Effector memory CD4-positive, alpha-beta T cell (primary cell): ENCODE measurements around the gene TMEM154.

Experiments
- DNase-seq, 3 donors: peaks; one replicate each; pipeline ENCODE4 v3.0.0-alpha.2; 2020
- H3K27ac ChIP-seq: 2 replicates; pipeline ENCODE4 v1.7.0; 2013; ENCODE audit warnings: mild to moderate bottlenecking, low read length, moderate library complexity; ENCODE audit not compliant: insufficient read depth, poor library complexity, severe bottlenecking
- H3K27me3 ChIP-seq: replicated peaks from 2 replicates; pipeline ENCODE4 v1.7.0; 2013; ENCODE audit warnings: mild to moderate bottlenecking, low read length; ENCODE audit not compliant: insufficient read depth, control insufficient read depth, poor library complexity, severe bottlenecking
- H3K36me3 ChIP-seq: 2 replicates; pipeline ENCODE4 v1.7.0; 2013; ENCODE audit warnings: mild to moderate bottlenecking, low read length, moderate library complexity; ENCODE audit not compliant: control insufficient read depth, insufficient read depth
- H3K4me1 ChIP-seq: 2 replicates; pipeline ENCODE4 v1.7.0; 2013; ENCODE audit warnings: low read length, mild to moderate bottlenecking; ENCODE audit not compliant: control insufficient read depth, insufficient read depth, poor library complexity, severe bottlenecking
- H3K4me3 ChIP-seq: 2 replicates; pipeline ENCODE4 v1.7.0; 2013; ENCODE audit warnings: low read length, low read depth, mild to moderate bottlenecking; ENCODE audit not compliant: insufficient read depth, poor library complexity, severe bottlenecking
- H3K9me3 ChIP-seq: 2 replicates; pipeline ENCODE4 v1.7.0; 2013; ENCODE audit warnings: mild to moderate bottlenecking, low read length, moderate library complexity; ENCODE audit not compliant: control insufficient read depth

TMEM154 gene

DNA sequence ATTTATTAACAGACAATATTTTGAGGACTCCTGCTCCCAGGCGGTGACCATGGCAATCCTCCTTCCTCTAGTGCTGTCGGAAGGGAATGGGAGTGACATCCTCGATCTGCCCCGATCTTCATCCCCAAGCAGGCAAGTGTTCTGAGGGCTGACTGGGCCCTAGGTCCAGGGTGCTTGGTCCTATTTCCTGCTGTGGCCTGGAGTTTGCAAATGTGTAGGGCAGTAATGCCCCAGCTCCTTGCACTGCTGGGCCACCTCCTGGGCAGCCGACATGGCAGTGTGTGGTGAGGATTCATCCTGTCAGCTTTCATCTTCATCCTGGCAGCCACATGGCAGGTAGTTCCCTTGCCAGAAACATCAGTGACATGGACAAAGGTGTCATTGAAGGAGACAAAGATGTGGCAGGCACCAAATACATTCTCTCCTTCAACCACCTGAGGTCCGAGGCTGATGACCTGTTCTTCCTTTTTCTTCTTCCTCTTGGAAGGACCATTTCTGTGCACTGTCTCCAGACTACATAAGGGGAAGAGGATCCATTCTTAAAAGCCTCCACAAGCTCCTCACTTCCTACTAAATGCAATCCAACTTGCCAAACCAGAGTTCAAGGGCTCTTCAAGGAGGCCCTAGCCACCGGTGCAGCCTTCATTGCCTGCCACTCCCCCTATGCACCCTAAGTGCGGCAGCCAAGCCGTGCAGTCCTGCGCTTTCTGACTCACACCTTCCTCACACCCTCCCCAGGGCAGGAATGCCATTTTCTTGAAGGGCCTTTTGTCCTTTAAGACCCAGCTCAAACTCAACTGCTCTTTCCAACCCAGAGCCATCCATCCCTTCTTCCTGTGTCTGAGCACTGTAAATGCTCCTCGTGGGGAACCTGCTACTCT is 65.7 kb downstream of the TMEM154 start:
- Histone ChIP-seq H3K27me3 (no peaks in the 10 kb centered on the region), H3K4me1 (no peaks in the 10 kb centered on the region), H3K27ac (no peak overlapping the region), H3K4me3 (no peak overlapping the region), H3K36me3 (no peaks in the 10 kb centered on the region), H3K9me3 (no peaks in the 10 kb centered on the region)
- DNase-seq: no peak

DNA sequence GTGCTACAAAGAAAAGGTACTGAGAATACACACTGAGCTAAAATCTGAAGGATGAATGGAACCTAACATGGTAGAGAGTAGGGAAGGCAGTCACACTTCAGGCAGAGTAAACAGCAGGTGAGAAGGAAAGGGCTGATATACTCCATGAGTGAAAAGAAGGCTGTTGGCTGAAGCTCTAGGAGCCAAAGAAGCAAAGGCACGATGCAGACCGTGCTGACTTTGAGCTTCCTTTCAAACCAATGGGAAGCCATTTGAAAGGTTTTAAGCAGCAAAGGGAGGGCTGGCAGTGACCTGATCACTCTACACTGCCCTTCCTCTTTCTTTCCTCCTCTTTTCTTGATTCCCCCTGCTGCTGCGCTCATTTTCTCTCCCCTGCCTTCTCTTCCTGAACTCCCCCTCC is 66.4 kb downstream of the TMEM154 start:
- no peak for DNase-seq
- H3K27me3 ChIP-seq: no peaks in the 10 kb centered on the region
- no peak overlapping the region for H3K27ac ChIP-seq
- no peaks in the 10 kb centered on the region for H3K4me1 ChIP-seq
- no peak overlapping the region for H3K4me3 ChIP-seq
- no peaks in the 10 kb centered on the region for H3K36me3 ChIP-seq
- H3K9me3 ChIP-seq: no peaks in the 10 kb centered on the region

DNA sequence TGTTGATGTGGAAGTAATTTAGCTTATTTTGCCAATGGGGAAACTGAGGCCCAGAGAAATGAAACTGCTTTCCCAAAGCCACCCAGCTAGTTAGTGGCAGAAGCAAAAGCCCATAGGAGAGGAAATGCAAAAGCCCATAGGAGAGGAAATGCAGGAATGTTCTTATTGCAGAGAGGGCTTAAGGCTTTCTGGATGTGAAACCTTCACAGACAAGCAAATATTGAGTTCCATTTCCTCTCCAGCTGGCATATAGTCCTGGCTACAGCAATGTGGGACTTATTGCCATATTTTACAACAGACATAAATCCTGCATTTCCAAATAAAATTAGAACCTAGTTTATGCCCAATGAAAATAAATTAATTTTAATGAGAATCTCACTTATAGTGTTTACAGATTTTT is 69.7 kb downstream of the TMEM154 start:
- H3K27ac ChIP-seq: no peak overlapping the region

DNA sequence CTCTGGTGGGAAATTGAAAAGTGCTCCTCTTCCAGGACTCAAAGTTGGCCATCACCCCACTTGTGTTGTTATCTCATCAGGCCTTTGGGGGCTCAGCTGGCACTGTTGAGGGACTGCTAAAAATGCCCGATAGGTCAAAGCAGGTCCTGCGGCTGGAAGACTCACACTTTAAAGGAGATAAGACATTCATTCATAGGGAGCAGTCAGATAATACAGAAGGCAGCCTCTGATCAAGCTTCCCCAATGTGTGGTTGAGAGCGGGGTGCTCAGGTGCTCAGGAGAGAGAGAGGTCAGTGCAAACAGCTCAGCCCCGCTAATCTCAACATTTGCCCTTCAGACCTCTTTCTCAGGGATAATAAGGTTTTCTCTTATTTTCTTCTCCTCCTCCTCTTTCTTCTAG is 70.3 kb downstream of the TMEM154 start:
- Histone ChIP-seq H3K9me3 (no peaks in the 10 kb centered on the region), H3K4me1 (no peaks in the 10 kb centered on the region), H3K4me3 (no peak overlapping the region), H3K27me3 (no peaks in the 10 kb centered on the region), H3K36me3 (no peaks in the 10 kb centered on the region), H3K27ac (no peak overlapping the region)
- no peak for DNase-seq

More for the DNA sequence above, 69.7 kb downstream of the TMEM154 start:
- Histone ChIP-seq H3K36me3 (no peaks in the 10 kb centered on the region), H3K9me3 (no peaks in the 10 kb centered on the region), H3K4me3 (no peak overlapping the region), H3K27me3 (no peaks in the 10 kb centered on the region), H3K4me1 (no peaks in the 10 kb centered on the region)
- no peak for DNase-seq

DNA sequence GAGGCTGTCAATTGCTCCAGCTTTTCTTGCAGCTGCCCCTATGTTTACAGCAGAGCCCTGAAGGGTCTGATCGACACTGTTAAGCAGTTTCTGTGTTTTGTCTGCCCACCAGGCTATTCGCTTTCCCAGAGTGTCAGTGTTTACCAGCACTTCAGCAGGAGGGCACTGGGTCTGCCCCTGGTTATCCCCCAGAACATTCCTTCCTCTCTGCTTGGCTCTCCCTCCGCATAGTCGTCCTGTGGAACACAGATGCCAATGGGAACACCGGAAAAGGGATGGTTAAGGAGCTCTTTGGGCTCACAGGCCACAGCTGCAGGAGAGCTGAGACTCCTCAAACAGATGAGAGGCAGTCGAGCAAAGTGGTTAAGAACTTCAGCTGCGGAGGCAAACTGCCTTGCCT is 72.6 kb downstream of the TMEM154 start:
- H3K4me1 ChIP-seq: no peaks in the 10 kb centered on the region
- H3K27ac ChIP-seq: no peak overlapping the region
- DNase-seq: no peak
- H3K27me3 ChIP-seq: no peaks in the 10 kb centered on the region
- no peak overlapping the region for H3K4me3 ChIP-seq
- no peaks in the 10 kb centered on the region for H3K9me3 ChIP-seq
- H3K36me3 ChIP-seq: no peaks in the 10 kb centered on the region

DNA sequence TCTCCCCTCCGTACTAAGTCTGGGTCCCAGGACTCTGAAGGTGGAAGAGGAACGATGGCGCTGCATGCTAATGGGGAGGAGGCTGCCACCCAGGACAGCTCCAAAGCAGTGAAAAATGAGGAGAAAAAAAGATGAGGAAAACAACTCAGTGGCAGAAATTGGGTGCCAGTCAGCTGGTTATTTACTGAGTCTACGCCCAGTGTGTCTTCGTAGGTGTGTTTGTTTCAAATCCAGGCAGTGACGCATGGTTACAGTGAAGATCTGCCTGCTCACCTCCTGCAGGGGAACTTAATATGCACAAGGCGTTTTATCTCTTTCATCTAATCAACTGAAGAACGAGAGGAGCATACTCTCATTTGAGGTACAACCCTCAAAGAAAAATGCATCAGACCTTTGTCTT is 73.0 kb downstream of the TMEM154 start:
- no peak overlapping the region for H3K27ac ChIP-seq
- H3K27me3 ChIP-seq: no peaks in the 10 kb centered on the region
- H3K4me3 ChIP-seq: no peak overlapping the region
- H3K4me1 ChIP-seq: no peaks in the 10 kb centered on the region
- peak in 2 of 3 donors; percentile 5 to 15 for DNase-seq
- H3K36me3 ChIP-seq: no peaks in the 10 kb centered on the region
- no peaks in the 10 kb centered on the region for H3K9me3 ChIP-seq

DNA sequence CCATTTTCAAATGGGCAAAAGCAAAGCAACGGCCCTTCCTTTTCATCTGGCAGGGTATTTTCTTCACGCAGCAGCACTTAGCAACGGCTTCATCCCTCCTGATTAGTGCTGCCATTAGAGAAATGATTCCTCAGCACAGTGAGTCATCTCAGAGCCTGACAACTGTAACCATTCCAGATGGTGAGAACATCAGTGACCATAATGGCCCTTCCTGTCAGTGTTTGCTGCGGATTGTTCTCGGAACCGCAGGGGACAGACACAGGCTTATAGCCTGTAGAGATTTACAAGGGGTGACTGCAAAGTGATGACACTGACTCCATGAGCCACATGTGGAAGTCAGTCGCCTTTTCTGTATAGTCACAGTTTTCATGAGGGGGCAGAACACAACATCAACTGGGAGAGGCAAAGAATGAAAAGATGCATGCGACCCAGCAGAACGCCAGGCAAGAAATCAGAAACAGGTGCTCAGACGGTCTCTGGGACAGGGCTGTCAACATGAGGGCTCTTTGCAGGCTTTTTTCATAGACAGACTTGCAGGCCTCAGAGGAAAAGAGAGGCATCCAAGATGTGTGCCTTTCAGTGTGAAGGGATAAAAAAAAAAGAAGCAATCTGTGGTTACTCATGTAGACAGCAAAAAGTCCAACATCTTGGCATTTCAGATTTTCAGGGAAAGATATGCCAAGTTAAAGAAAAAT is 74.0 kb downstream of the TMEM154 start:
- Histone ChIP-seq H3K36me3 (no peaks in the 10 kb centered on the region), H3K4me3 (no peak overlapping the region), H3K27me3 (no peaks in the 10 kb centered on the region), H3K27ac (no peak overlapping the region), H3K4me1 (no peaks in the 10 kb centered on the region), H3K9me3 (no peaks in the 10 kb centered on the region)
- no peak for DNase-seq

DNA sequence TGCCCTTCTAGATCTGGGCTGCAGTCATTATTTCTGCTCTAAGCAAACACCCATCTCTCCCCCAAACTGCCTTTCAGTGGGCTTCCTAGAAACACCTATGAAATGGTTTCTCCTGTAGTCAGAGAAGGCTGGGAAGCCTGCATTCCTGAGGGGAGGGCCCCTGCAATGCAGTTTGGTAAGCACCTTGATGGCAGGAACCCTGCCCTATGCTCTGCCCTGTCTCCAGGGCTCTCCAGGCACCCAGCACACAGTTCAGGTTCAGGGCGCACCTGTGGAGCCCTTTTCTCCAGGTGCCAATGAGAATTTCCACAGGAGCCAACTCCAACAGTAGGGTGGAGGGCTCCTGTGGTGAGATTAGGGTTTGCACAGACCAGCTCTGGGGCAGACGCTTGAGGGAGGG is 74.8 kb downstream of the TMEM154 start:
- DNase-seq: no peak
- no peaks in the 10 kb centered on the region for H3K4me1 ChIP-seq
- H3K27me3 ChIP-seq: no peaks in the 10 kb centered on the region
- H3K4me3 ChIP-seq: no peak overlapping the region
- no peaks in the 10 kb centered on the region for H3K9me3 ChIP-seq
- H3K27ac ChIP-seq: no peak overlapping the region
- H3K36me3 ChIP-seq: no peaks in the 10 kb centered on the region

DNA sequence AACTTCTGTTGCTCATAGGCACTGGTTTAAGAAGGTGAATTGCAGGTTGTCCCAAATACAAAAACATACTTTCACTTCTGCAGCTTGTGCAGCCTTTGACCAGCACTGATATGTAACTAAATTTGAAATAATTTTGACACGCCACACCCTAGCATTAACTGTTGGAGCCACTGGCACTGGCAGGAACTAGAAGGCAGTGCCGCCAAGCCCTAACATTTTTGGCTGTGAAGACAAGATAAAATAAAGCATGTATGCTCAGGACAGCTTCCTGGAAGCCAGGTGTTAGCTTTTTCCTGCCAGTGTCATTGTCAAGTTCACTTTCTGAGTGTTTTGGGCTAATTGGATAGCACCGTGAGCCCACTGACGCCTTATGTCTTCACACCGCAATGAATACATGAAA is 78.6 kb downstream of the TMEM154 start:
- Histone ChIP-seq H3K27me3 (no peaks in the 10 kb centered on the region), H3K27ac (no peak overlapping the region), H3K4me3 (no peak overlapping the region), H3K4me1 (no peaks in the 10 kb centered on the region), H3K36me3 (no peaks in the 10 kb centered on the region), H3K9me3 (no peaks in the 10 kb centered on the region)
- DNase-seq: no peak

DNA sequence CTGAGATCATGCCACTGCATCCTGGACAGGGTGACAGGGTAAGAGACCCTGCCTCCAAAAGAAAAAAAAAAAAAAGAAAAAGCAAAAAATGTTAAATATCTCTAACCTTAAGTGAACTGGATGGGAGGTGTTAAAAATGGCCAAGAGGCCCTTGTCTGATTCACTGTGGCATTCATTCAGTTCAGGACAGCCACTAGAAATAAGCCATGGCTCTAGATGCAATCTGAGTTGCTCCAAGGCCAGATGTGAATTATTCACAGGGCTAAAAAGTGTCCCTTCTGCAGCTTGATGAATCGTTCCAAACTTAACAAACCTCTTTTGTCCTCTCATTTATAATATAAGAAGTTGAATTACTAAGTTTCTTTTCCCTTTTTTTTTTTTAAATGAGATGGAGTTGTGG is 80.2 kb downstream of the TMEM154 start:
- Histone ChIP-seq H3K9me3 (no peaks in the 10 kb centered on the region), H3K4me1 (no peaks in the 10 kb centered on the region), H3K27ac (no peak overlapping the region), H3K27me3 (no peaks in the 10 kb centered on the region), H3K36me3 (no peaks in the 10 kb centered on the region), H3K4me3 (no peak overlapping the region)
- DNase-seq: no peak
